Measurements from ENCODE around the gene GALNT7. TPM values are rescaled to one million over a fixed set of nuclear protein-coding genes. Genes with fewer than 3 reads are reported as not detected.

GALNT7 gene
- polyA plus RNA-seq, 1 donor from 2014 or later: 15.0 TPM

DNA sequence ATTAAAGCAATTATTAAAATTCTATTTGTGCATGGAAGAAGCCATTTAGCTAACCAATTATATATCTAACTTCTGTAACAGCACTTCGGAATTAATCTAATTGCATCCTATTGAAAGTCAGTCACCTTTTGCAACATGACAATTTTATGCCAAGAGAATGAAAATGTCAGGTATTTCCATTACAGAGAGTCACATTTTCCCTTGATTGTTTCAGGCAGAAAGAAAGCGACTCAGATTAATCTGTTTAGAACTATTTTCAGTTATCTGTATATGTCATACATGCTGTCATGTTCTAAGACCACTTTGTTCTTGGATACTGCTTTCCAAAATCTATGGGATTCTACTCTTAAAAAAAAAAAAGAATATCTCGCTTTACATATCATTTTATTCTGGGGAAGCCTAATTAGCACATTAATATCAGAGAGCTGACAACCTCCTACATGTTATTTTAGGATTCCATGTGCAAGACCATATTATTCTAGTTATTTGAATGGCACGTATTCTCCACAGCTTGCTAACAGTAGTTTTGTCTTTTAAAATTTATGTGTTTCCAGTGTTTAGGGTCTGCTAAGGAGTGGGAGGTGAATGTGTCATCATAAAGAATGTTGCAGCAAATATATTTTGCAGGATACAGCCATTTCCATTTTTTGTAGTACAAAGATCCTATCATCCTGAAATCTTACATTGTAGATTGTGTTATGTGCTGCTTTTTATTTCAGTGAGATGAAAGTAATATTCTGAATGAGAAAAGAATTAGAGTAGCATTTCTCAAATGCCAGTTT is 31.7 kb downstream of the GALNT7 start:
- Histone ChIP-seq H3K36me3 (ENCODE audit: insufficient read depth, low read length) (no peaks in the 10 kb centered on the region), H3K4me3 (ENCODE audit: low read length) (peak overlapping the region; percentile 20), H3K9ac (ENCODE audit: low read length) (no peak overlapping the region), H3K27me3 (ENCODE audit: insufficient read depth, low read depth, low read length) (no peaks in the 10 kb centered on the region), H4K20me1 (ENCODE audit: insufficient read depth) (no peaks in the 10 kb centered on the region), H3K79me2 (replicated peaks; ENCODE audit: insufficient read depth, low read length) (peaks cover 20% of the 10 kb centered on the region), H2AFZ (ENCODE audit: low read depth, low read length) (no peak overlapping the region), H3K9me2 (ENCODE audit: insufficient read depth, low read length) (no peaks in the 10 kb centered on the region), H3K9me3 (ENCODE audit: low read length) (no peaks in the 10 kb centered on the region), H3K27ac (ENCODE audit: low read length) (peak overlapping the region; percentile 31), H3F3A (ENCODE audit: insufficient read depth, low read length, poor library complexity, severe bottlenecking) (no peaks in the 10 kb centered on the region), H3K4me2 (ENCODE audit: low read length) (peak overlapping the region; percentile 25)
- TF ChIP-seq EP300 (conservative IDR thresholded peaks at IDR 0.05; ENCODE audit: poor library complexity, severe bottlenecking): peak; percentile 64
- no peak for TF ChIP-seq SMC3 (conservative IDR thresholded peaks at IDR 0.05; ENCODE audit: poor library complexity)

DNA sequence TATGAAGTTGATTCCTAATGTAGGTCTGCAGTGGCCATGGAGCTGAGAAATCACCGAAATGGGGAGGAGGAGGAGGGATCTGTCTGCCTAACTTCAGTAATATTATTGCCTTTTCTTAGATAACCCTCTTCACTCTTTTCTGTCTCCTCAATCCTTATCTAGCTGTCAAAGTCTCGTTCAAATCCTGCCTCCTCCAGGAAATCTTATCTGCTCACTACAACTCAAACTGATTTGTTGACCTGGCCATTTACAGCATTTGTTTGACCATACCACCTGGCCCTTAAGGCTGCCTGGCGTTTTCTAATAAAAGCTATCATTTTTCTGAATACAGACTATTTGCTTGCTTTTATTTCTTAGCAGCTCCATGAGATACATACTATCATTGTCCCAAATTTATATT is 33.8 kb downstream of the GALNT7 start:
- H3K27ac ChIP-seq (ENCODE audit: low read length): no peak overlapping the region
- H3K27me3 ChIP-seq (ENCODE audit: insufficient read depth, low read depth, low read length): no peaks in the 10 kb centered on the region
- H3K79me2 ChIP-seq (replicated peaks; ENCODE audit: insufficient read depth, low read length): peaks cover 23% of the 10 kb centered on the region
- no peak overlapping the region for H3K9ac ChIP-seq (ENCODE audit: low read length)
- no peak overlapping the region for H3K4me3 ChIP-seq (ENCODE audit: low read length)
- no peak overlapping the region for H3K4me2 ChIP-seq (ENCODE audit: low read length)
- no peaks in the 10 kb centered on the region for H4K20me1 ChIP-seq (ENCODE audit: insufficient read depth)
- H2AFZ ChIP-seq (ENCODE audit: low read depth, low read length): no peak overlapping the region
- no peaks in the 10 kb centered on the region for H3K36me3 ChIP-seq (ENCODE audit: insufficient read depth, low read length)
- H3K9me3 ChIP-seq (ENCODE audit: low read length): no peaks in the 10 kb centered on the region
- no peaks in the 10 kb centered on the region for H3F3A ChIP-seq (ENCODE audit: insufficient read depth, low read length, poor library complexity, severe bottlenecking)
- TF ChIP-seq POLR2AphosphoS5 (IDR thresholded peaks at IDR 0.05): no peak
- TF ChIP-seq TAF1 (IDR thresholded peaks at IDR 0.05; ENCODE audit: low read depth): no peak
- TF ChIP-seq, protein P1, sequence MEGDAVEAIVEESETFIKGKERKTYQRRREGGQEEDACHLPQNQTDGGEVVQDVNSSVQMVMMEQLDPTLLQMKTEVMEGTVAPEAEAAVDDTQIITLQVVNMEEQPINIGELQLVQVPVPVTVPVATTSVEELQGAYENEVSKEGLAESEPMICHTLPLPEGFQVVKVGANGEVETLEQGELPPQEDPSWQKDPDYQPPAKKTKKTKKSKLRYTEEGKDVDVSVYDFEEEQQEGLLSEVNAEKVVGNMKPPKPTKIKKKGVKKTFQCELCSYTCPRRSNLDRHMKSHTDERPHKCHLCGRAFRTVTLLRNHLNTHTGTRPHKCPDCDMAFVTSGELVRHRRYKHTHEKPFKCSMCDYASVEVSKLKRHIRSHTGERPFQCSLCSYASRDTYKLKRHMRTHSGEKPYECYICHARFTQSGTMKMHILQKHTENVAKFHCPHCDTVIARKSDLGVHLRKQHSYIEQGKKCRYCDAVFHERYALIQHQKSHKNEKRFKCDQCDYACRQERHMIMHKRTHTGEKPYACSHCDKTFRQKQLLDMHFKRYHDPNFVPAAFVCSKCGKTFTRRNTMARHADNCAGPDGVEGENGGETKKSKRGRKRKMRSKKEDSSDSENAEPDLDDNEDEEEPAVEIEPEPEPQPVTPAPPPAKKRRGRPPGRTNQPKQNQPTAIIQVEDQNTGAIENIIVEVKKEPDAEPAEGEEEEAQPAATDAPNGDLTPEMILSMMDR (IDR thresholded peaks at IDR 0.05; ENCODE audit: poor library complexity, severe bottlenecking): no peak
- TF ChIP-seq, protein P2, sequence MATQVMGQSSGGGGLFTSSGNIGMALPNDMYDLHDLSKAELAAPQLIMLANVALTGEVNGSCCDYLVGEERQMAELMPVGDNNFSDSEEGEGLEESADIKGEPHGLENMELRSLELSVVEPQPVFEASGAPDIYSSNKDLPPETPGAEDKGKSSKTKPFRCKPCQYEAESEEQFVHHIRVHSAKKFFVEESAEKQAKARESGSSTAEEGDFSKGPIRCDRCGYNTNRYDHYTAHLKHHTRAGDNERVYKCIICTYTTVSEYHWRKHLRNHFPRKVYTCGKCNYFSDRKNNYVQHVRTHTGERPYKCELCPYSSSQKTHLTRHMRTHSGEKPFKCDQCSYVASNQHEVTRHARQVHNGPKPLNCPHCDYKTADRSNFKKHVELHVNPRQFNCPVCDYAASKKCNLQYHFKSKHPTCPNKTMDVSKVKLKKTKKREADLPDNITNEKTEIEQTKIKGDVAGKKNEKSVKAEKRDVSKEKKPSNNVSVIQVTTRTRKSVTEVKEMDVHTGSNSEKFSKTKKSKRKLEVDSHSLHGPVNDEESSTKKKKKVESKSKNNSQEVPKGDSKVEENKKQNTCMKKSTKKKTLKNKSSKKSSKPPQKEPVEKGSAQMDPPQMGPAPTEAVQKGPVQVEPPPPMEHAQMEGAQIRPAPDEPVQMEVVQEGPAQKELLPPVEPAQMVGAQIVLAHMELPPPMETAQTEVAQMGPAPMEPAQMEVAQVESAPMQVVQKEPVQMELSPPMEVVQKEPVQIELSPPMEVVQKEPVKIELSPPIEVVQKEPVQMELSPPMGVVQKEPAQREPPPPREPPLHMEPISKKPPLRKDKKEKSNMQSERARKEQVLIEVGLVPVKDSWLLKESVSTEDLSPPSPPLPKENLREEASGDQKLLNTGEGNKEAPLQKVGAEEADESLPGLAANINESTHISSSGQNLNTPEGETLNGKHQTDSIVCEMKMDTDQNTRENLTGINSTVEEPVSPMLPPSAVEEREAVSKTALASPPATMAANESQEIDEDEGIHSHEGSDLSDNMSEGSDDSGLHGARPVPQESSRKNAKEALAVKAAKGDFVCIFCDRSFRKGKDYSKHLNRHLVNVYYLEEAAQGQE (IDR thresholded peaks at IDR 0.05; ENCODE audit: borderline replicate concordance): no peak
- no peaks in the 10 kb centered on the region for H3K9me2 ChIP-seq (ENCODE audit: insufficient read depth, low read length)

DNA sequence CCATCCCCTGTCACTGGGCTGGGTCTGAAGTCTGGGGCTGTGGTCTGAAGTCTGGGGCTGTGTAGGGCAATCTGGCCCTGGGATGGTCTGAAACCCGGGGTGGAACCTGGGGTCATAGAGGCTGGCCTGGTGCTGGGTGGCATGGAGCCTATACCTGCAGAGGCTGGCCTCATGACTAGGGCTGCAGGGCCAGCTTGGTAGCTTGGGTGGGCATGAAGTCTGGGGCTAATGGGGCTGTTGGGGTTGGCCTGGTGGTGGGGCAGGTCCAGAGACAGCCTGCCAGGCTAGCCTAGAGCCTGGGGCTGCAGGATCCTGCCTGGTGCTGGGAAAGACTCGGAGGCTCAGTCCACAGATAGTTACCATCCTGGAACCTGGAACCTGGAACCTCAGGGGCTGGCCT is 37.0 kb downstream of the GALNT7 start:
- H3K4me3 ChIP-seq (ENCODE audit: low read length): no peak overlapping the region
- H3K9ac ChIP-seq (ENCODE audit: low read length): no peak overlapping the region
- H3K9me2 ChIP-seq (ENCODE audit: insufficient read depth, low read length): no peaks in the 10 kb centered on the region
- no peaks in the 10 kb centered on the region for H3K27me3 ChIP-seq (ENCODE audit: insufficient read depth, low read depth, low read length)
- H3K79me2 ChIP-seq (replicated peaks; ENCODE audit: insufficient read depth, low read length): peaks cover 18% of the 10 kb centered on the region
- H3K27ac ChIP-seq (ENCODE audit: low read length): no peak overlapping the region
- no peaks in the 10 kb centered on the region for H4K20me1 ChIP-seq (ENCODE audit: insufficient read depth)
- H3K4me2 ChIP-seq (ENCODE audit: low read length): no peak overlapping the region
- TF ChIP-seq TAF1 (IDR thresholded peaks at IDR 0.05; ENCODE audit: low read depth) (no peak), EZH2 (IDR thresholded peaks at IDR 0.05; ENCODE audit: borderline replicate concordance, insufficient read depth, low read length, poor library complexity, severe bottlenecking) (no peak), EP300 (conservative IDR thresholded peaks at IDR 0.05; ENCODE audit: poor library complexity, severe bottlenecking) (no peak), RAD21 (conservative IDR thresholded peaks at IDR 0.05) (no peak), MXI1 (conservative IDR thresholded peaks at IDR 0.05; ENCODE audit: poor library complexity, severe bottlenecking) (no peak), SMC3 (conservative IDR thresholded peaks at IDR 0.05; ENCODE audit: poor library complexity) (no peak), POLR2AphosphoS5 (IDR thresholded peaks at IDR 0.05) (no peak)
- TF ChIP-seq, protein P1 (IDR thresholded peaks at IDR 0.05; ENCODE audit: poor library complexity, severe bottlenecking): no peak
- TF ChIP-seq, protein P2 (IDR thresholded peaks at IDR 0.05; ENCODE audit: borderline replicate concordance): no peak
- no peaks in the 10 kb centered on the region for H3F3A ChIP-seq (ENCODE audit: insufficient read depth, low read length, poor library complexity, severe bottlenecking)
- no peaks in the 10 kb centered on the region for H3K36me3 ChIP-seq (ENCODE audit: insufficient read depth, low read length)
- no peaks in the 10 kb centered on the region for H3K9me3 ChIP-seq (ENCODE audit: low read length)
- no peak overlapping the region for H2AFZ ChIP-seq (ENCODE audit: low read depth, low read length)

Data from neural cell (in vitro differentiated cells).